ENCODE measurements around the gene ARHGDIG. TPM values are rescaled to one million over a fixed set of nuclear protein-coding genes. Genes with fewer than 3 reads are reported as not detected.

Gene ARHGDIG
- total and polyA plus RNA-seq, 2 experiments from 2014 or later = 3.1 to 6.5 TPM

GRCh38 chr16:273547-274421 lies 6.6 kb upstream of the ARHGDIG start:
- no peak for DNase-seq (ENCODE audit: low read depth in 1 of 2, low spot score in 1 of 2)
- TF ChIP-seq CTCF (IDR thresholded peaks at IDR 0.05; ENCODE audit: low read depth, low read length) = no peak
- no peak overlapping the region for H3K27ac ChIP-seq
- no peak overlapping the region for H3K4me3 ChIP-seq
- no peaks in the 10 kb centered on the region for H3K9me3 ChIP-seq (ENCODE audit: low read depth)
- no peaks in the 10 kb centered on the region for H3K4me1 ChIP-seq (ENCODE audit: low read depth)
- H3K36me3 ChIP-seq = no peaks in the 10 kb centered on the region
- H3K27me3 ChIP-seq = peaks cover 43% of the 10 kb centered on the region

GRCh38 chr16:275041-275641 lies 5.2 kb upstream of the ARHGDIG start:
- Histone ChIP-seq H3K27me3 (peaks cover 54% of the 10 kb centered on the region), H3K27ac (no peak overlapping the region), H3K36me3 (no peaks in the 10 kb centered on the region), H3K4me1 (ENCODE audit: low read depth) (no peaks in the 10 kb centered on the region), H3K4me3 (peak overlapping the region; percentile 33), H3K9me3 (ENCODE audit: low read depth) (no peaks in the 10 kb centered on the region)
- no peak for TF ChIP-seq CTCF (IDR thresholded peaks at IDR 0.05; ENCODE audit: low read depth, low read length)
- DNase-seq (ENCODE audit: low read depth in 1 of 2, low spot score in 1 of 2) = peak in 1 of 2 donors; percentile 33

- DNase-seq (ENCODE audit: low read depth in 1 of 2, low spot score in 1 of 2) = peak in 1 of 2 donors; percentile 32
- peaks cover 58% of the 10 kb centered on the region for H3K27me3 ChIP-seq
Measured at GRCh38 chr16:275786-276232, 4.6 kb upstream of the ARHGDIG start, which contains the start of gene RGS11. RGS11 (minus strand) TSS chr16:275944; CDS start chr16:275911, 33 bp downstream.

GRCh38 chr16:276426-277077 lies 3.8 kb upstream of the ARHGDIG start:
- Histone ChIP-seq H3K36me3 (no peaks in the 10 kb centered on the region), H3K9me3 (ENCODE audit: low read depth) (no peaks in the 10 kb centered on the region), H3K4me1 (ENCODE audit: low read depth) (no peaks in the 10 kb centered on the region), H3K27me3 (peaks cover 65% of the 10 kb centered on the region), H3K4me3 (no peak overlapping the region), H3K27ac (no peak overlapping the region)
- no peak for DNase-seq (ENCODE audit: low read depth in 1 of 2, low spot score in 1 of 2)
- TF ChIP-seq CTCF (IDR thresholded peaks at IDR 0.05; ENCODE audit: low read depth, low read length) = no peak

More at GRCh38 chr16:275786-276232, 4.6 kb upstream of the ARHGDIG start, which contains the start of gene RGS11:
- H3K4me1 ChIP-seq (ENCODE audit: low read depth) = no peaks in the 10 kb centered on the region
- no peak for TF ChIP-seq CTCF (IDR thresholded peaks at IDR 0.05; ENCODE audit: low read depth, low read length)
- peak within 1 kb of the TSS; percentile 33 for H3K4me3 ChIP-seq
- no peaks in the 10 kb centered on the region for H3K9me3 ChIP-seq (ENCODE audit: low read depth)
- no peaks in the 10 kb centered on the region for H3K36me3 ChIP-seq
- H3K27ac ChIP-seq = no peak within 1 kb of the TSS

GRCh38 chr16:278863-279366 lies 1.5 kb upstream of the ARHGDIG start:
- no peaks in the 10 kb centered on the region for H3K9me3 ChIP-seq (ENCODE audit: low read depth)
- H3K27me3 ChIP-seq = peaks cover 71% of the 10 kb centered on the region
- no peak overlapping the region for H3K27ac ChIP-seq
- H3K4me1 ChIP-seq (ENCODE audit: low read depth) = no peaks in the 10 kb centered on the region
- H3K36me3 ChIP-seq = no peaks in the 10 kb centered on the region
- peak; percentile 50 to 79 for DNase-seq (ENCODE audit: low read depth in 1 of 2, low spot score in 1 of 2)
- no peak overlapping the region for H3K4me3 ChIP-seq
- no peak for TF ChIP-seq CTCF (IDR thresholded peaks at IDR 0.05; ENCODE audit: low read depth, low read length)
